ENCODE measurements around the gene AGO1. TPM values are rescaled to one million over a fixed set of nuclear protein-coding genes. Genes with fewer than 3 reads are reported as not detected.

AGO1 gene
- total RNA-seq, 2 experiments from 2014 or later, result 15.2 to 16.3 TPM

- peaks cover 19% of the 10 kb centered on the region for H3K4me1 ChIP-seq (ENCODE audit: insufficient read depth, low read length)
- ChIA-PET CTCF (no interaction called here), POLR2A (interaction anchor here (0.6 to 2.5 kb wide), 14 partner anchors 7 to 661 kb away, joined by 3 to 23 read pairs (median 5); partner anchors contain the start of genes ADPRS, AGO1, CLSPN and KIAA0319L)
- Mint-ChIP-seq H3K27ac (peak overlapping the region; percentile 96), H3K9me3 (no peaks in the 10 kb centered on the region), H3K27me3 (no peaks in the 10 kb centered on the region), H3K4me1 (ENCODE audit: low read depth) (peaks cover 44% of the 10 kb centered on the region), H3K4me3 (peak overlapping the region; percentile 90), H3K36me3 (ENCODE audit: low read depth) (no peaks in the 10 kb centered on the region)
- no peaks in the 10 kb centered on the region for H3K36me3 ChIP-seq (ENCODE audit: insufficient read depth, low read length)
- H3K27me3 ChIP-seq (ENCODE audit: control insufficient read depth in 1 of 2, insufficient read depth in 2 of 2, low read length in 2 of 2), result no peaks in the 10 kb centered on the region
- H3K4me3 ChIP-seq (ENCODE audit: low read length), result peak overlapping the region; percentile 78
- DNase-seq (peak; percentile 5 to 67 (median 29)), ATAC-seq (ENCODE audit: poor library complexity) (peak; percentile 24)
- TF ChIP-seq CTCF (IDR thresholded peaks at IDR 0.05), result no peak
- intact Hi-C loops (cut with DNase I, micrococcal nuclease), result loop anchor here in 1 of 2 experiments (2.0 to 5.0 kb wide), 3 partner anchors 157 to 1078 kb away; partner anchors contain the start of gene TRAPPC3
- no peaks in the 10 kb centered on the region for H3K9me3 ChIP-seq (ENCODE audit: control insufficient read depth in 1 of 2, insufficient read depth in 1 of 2, low read length in 2 of 2)
- H3K27ac ChIP-seq (ENCODE audit: low read depth in 1 of 2, low read length in 2 of 2), result peak overlapping the region; percentile 91 to 97
Measured at GRCh38 chr1:35929730-35930592, 47.0 kb downstream of the AGO1 start.

GRCh38 chr1:35930593-35931445 is 47.8 kb downstream of the AGO1 start, which contains the start of gene AGO3:
Gene AGO3, plus strand, starts transcription at chr1:35931105. Its CDS starts 322 bp downstream, at chr1:35931427.
- DNase-seq (peak; percentile 73 to 96 (median 80)), ATAC-seq (ENCODE audit: poor library complexity) (peak; percentile 79)
- Mint-ChIP-seq H3K4me3 (peak within 1 kb of the TSS; percentile 94), H3K36me3 (ENCODE audit: low read depth) (no peaks in the 10 kb centered on the region), H3K4me1 (ENCODE audit: low read depth) (peaks cover 44% of the 10 kb centered on the region), H3K27ac (peak within 1 kb of the TSS; percentile 96), H3K9me3 (no peaks in the 10 kb centered on the region), H3K27me3 (no peaks in the 10 kb centered on the region)
- H3K4me1 ChIP-seq (ENCODE audit: insufficient read depth, low read length), result peaks cover 19% of the 10 kb centered on the region
- H3K36me3 ChIP-seq (ENCODE audit: insufficient read depth, low read length), result no peaks in the 10 kb centered on the region
- peak within 1 kb of the TSS; percentile 91 to 97 for H3K27ac ChIP-seq (ENCODE audit: low read depth in 1 of 2, low read length in 2 of 2)
- peak within 1 kb of the TSS; percentile 78 for H3K4me3 ChIP-seq (ENCODE audit: low read length)
- H3K9me3 ChIP-seq (ENCODE audit: control insufficient read depth in 1 of 2, insufficient read depth in 1 of 2, low read length in 2 of 2), result no peaks in the 10 kb centered on the region
- CTCF ChIA-PET, result interaction anchor here (1.1 to 1.2 kb wide), 2 partner anchors 48 to 218 kb away, joined by 4 to 7 read pairs; partner anchors contain the start of genes AGO1 and TRAPPC3
- POLR2A ChIA-PET, result interaction anchor here (0.6 to 2.5 kb wide), 23 partner anchors 8 to 900 kb away, joined by 3 to 23 read pairs (median 5); partner anchors contain the start of genes ADPRS, AGO1, CLSPN and KIAA0319L
- intact Hi-C loops (cut with DNase I, micrococcal nuclease), result loop anchor here in 1 of 2 experiments (1.0 to 5.0 kb wide), 3 partner anchors 48 to 1079 kb away; partner anchors contain the start of genes AGO1 and TRAPPC3
- no peak for TF ChIP-seq CTCF (IDR thresholded peaks at IDR 0.05)
- H3K27me3 ChIP-seq (ENCODE audit: control insufficient read depth in 1 of 2, insufficient read depth in 2 of 2, low read length in 2 of 2), result no peaks in the 10 kb centered on the region

All from CD4-positive, alpha-beta T cell (primary cell).